Jurkat, Clone E6-1 (cell line): ENCODE results near the gene ALPI.

ENCODE experiments used
- DNase-seq: peaks from one replicate; pipeline ENCODE4 v3.0.0-alpha.2; 2011; ENCODE audit warnings: low read depth, low spot score
- H3K4me3 ChIP-seq: 2 replicates; pipeline ENCODE4 v1.5.1; 2011; ENCODE audit warnings: mild to moderate bottlenecking, low read length, control low read depth, moderate library complexity

Gene ALPI

GRCh38 chr2:232457121-232458011 is 1.4 kb downstream of the ALPI start:
- no peak overlapping the region for H3K4me3 ChIP-seq
- no peak for DNase-seq

GRCh38 chr2:232458051-232458660 is 2.2 kb downstream of the ALPI start:
- no peak for DNase-seq

GRCh38 chr2:232458661-232459418 is 2.9 kb downstream of the ALPI start:
- DNase-seq: no peak
- no peak overlapping the region for H3K4me3 ChIP-seq

More at GRCh38 chr2:232458051-232458660, 2.2 kb downstream of the ALPI start:
- no peak overlapping the region for H3K4me3 ChIP-seq

- DNase-seq: no peak
These were observed 3.6 kb downstream of the ALPI start for GRCh38 chr2:232459419-232460035.

GRCh38 chr2:232460171-232460570 is 4.2 kb downstream of the ALPI start:
- DNase-seq: no peak

More at GRCh38 chr2:232459419-232460035, 3.6 kb downstream of the ALPI start:
- H3K4me3 ChIP-seq: no peak overlapping the region

GRCh38 chr2:232463701-232464543 is 8.0 kb downstream of the ALPI start:
- H3K4me3 ChIP-seq: no peak overlapping the region
- no peak for DNase-seq

More at GRCh38 chr2:232460171-232460570, 4.2 kb downstream of the ALPI start:
- no peak overlapping the region for H3K4me3 ChIP-seq

- no peak for DNase-seq
- no peak overlapping the region for H3K4me3 ChIP-seq
These were observed 8.6 kb downstream of the ALPI start for GRCh38 chr2:232464544-232464885.

- DNase-seq: no peak
- H3K4me3 ChIP-seq: no peak overlapping the region
These were observed 9.1 kb downstream of the ALPI start for GRCh38 chr2:232465061-232465460.

- H3K4me3 ChIP-seq: no peak overlapping the region
- no peak for DNase-seq
These were observed 10.3 kb downstream of the ALPI start for GRCh38 chr2:232466221-232466620.

GRCh38 chr2:232473467-232473890 is 17.5 kb downstream of the ALPI start:
- no peak for DNase-seq
- H3K4me3 ChIP-seq: no peak overlapping the region

- no peak for DNase-seq
- no peak overlapping the region for H3K4me3 ChIP-seq
These were observed 20.1 kb downstream of the ALPI start for GRCh38 chr2:232476045-232476444.

- no peak for DNase-seq
- no peak overlapping the region for H3K4me3 ChIP-seq
These were observed 20.8 kb downstream of the ALPI start for GRCh38 chr2:232476791-232477190.

- no peak for DNase-seq
- H3K4me3 ChIP-seq: no peak overlapping the region
These were observed 22.0 kb downstream of the ALPI start for GRCh38 chr2:232477751-232478510.

GRCh38 chr2:232478571-232479340 is 22.8 kb downstream of the ALPI start:
- H3K4me3 ChIP-seq: no peak overlapping the region
- no peak for DNase-seq

- no peak for DNase-seq
- no peak overlapping the region for H3K4me3 ChIP-seq
These were observed 23.6 kb downstream of the ALPI start for GRCh38 chr2:232479341-232480200.
